Measurements from ENCODE around the gene TUBB. TPM values are rescaled to one million over a fixed set of nuclear protein-coding genes. Genes with fewer than 3 reads are reported as not detected.
A peak's percentile ranks its signal among the peaks of the same experiment; 100 is the strongest.

The TUBB gene
- total RNA-seq, 1 experiment from 2014 or later: 853 TPM

DNA sequence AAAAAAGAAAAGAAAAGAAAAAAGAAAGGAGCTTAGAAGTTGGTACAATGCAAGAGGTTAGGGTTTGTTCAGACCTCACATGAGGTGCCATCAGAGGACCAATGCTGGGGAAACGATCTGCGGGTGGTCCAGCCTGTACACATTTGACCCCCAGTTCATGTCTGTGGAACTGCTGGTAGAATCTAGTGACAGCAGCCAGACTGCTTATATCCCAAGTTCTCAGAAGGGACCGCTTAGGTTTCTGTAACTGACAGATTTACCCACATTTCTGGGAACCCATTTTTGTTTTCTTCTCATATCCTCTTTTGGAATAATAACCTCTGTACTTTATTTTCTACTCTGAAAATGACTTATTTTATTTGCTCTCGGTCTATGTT, 38.4 kb upstream of the TUBB start:
- ChIA-PET POLR2A (interaction anchor here (0.6 to 1.0 kb wide), 3 partner anchors 10 to 51 kb away, joined by 3 to 10 read pairs (median 5); no protein-coding TSS in a partner anchor), CTCF (interaction anchor here (0.6 to 1.3 kb wide), 3 partner anchors 20 to 49 kb away, joined by 3 to 4 read pairs (median 3); no protein-coding TSS in a partner anchor)
- no peaks in the 10 kb centered on the region for H3K36me3 ChIP-seq (ENCODE audit: control insufficient read depth, insufficient read depth, low read length)
- DNase-seq (ENCODE audit: low read depth, low spot score) (no peak), ATAC-seq (no peak)
- no peak for TF ChIP-seq POLR2AphosphoS5 (IDR thresholded peaks at IDR 0.05; ENCODE audit: low read depth, low read length)
- no peak for TF ChIP-seq TCF7L2 (IDR thresholded peaks at IDR 0.05; ENCODE audit: low read depth, low read length)
- no peak for TF ChIP-seq SIN3A (IDR thresholded peaks at IDR 0.05; ENCODE audit: borderline replicate concordance, insufficient read depth, low read depth, low read length)
- TF ChIP-seq, protein P1, sequence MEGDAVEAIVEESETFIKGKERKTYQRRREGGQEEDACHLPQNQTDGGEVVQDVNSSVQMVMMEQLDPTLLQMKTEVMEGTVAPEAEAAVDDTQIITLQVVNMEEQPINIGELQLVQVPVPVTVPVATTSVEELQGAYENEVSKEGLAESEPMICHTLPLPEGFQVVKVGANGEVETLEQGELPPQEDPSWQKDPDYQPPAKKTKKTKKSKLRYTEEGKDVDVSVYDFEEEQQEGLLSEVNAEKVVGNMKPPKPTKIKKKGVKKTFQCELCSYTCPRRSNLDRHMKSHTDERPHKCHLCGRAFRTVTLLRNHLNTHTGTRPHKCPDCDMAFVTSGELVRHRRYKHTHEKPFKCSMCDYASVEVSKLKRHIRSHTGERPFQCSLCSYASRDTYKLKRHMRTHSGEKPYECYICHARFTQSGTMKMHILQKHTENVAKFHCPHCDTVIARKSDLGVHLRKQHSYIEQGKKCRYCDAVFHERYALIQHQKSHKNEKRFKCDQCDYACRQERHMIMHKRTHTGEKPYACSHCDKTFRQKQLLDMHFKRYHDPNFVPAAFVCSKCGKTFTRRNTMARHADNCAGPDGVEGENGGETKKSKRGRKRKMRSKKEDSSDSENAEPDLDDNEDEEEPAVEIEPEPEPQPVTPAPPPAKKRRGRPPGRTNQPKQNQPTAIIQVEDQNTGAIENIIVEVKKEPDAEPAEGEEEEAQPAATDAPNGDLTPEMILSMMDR (IDR thresholded peaks at IDR 0.05): no peak
- TF ChIP-seq, protein P2, sequence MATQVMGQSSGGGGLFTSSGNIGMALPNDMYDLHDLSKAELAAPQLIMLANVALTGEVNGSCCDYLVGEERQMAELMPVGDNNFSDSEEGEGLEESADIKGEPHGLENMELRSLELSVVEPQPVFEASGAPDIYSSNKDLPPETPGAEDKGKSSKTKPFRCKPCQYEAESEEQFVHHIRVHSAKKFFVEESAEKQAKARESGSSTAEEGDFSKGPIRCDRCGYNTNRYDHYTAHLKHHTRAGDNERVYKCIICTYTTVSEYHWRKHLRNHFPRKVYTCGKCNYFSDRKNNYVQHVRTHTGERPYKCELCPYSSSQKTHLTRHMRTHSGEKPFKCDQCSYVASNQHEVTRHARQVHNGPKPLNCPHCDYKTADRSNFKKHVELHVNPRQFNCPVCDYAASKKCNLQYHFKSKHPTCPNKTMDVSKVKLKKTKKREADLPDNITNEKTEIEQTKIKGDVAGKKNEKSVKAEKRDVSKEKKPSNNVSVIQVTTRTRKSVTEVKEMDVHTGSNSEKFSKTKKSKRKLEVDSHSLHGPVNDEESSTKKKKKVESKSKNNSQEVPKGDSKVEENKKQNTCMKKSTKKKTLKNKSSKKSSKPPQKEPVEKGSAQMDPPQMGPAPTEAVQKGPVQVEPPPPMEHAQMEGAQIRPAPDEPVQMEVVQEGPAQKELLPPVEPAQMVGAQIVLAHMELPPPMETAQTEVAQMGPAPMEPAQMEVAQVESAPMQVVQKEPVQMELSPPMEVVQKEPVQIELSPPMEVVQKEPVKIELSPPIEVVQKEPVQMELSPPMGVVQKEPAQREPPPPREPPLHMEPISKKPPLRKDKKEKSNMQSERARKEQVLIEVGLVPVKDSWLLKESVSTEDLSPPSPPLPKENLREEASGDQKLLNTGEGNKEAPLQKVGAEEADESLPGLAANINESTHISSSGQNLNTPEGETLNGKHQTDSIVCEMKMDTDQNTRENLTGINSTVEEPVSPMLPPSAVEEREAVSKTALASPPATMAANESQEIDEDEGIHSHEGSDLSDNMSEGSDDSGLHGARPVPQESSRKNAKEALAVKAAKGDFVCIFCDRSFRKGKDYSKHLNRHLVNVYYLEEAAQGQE (IDR thresholded peaks at IDR 0.05; ENCODE audit: insufficient read depth in 1 of 2, low read depth in 2 of 2, low read length in 1 of 2): no peak
- peak overlapping the region; percentile 85 to 96 for H3K4me3 ChIP-seq (ENCODE audit: low read depth in 2 of 2, low read length in 2 of 2)
- peak overlapping the region; percentile 96 for H3K27ac ChIP-seq (ENCODE audit: low read length)
- no peaks in the 10 kb centered on the region for H3K9me3 ChIP-seq (ENCODE audit: control insufficient read depth, insufficient read depth, low read depth, low read length)
- in situ Hi-C loops (cut with HindIII; ENCODE audit: low pct_unique_long_range_greater_than_20kb, low sequenced_read_pairs) (no loop called here), intact Hi-C loops (cut with micrococcal nuclease; ENCODE audit: unreplicated experiment) (loop anchor here (1.0 to 5.0 kb wide), 3 partner anchors 41 to 406 kb away; no protein-coding TSS in a partner anchor)
- no TSS peak for BruUV-seq (replicated peaks)
- no peaks in the 10 kb centered on the region for H3K27me3 ChIP-seq (ENCODE audit: control insufficient read depth, insufficient read depth, low read length)
- peaks cover 30% of the 10 kb centered on the region for H3K4me1 ChIP-seq (ENCODE audit: control insufficient read depth, insufficient read depth, low read length)

DNA sequence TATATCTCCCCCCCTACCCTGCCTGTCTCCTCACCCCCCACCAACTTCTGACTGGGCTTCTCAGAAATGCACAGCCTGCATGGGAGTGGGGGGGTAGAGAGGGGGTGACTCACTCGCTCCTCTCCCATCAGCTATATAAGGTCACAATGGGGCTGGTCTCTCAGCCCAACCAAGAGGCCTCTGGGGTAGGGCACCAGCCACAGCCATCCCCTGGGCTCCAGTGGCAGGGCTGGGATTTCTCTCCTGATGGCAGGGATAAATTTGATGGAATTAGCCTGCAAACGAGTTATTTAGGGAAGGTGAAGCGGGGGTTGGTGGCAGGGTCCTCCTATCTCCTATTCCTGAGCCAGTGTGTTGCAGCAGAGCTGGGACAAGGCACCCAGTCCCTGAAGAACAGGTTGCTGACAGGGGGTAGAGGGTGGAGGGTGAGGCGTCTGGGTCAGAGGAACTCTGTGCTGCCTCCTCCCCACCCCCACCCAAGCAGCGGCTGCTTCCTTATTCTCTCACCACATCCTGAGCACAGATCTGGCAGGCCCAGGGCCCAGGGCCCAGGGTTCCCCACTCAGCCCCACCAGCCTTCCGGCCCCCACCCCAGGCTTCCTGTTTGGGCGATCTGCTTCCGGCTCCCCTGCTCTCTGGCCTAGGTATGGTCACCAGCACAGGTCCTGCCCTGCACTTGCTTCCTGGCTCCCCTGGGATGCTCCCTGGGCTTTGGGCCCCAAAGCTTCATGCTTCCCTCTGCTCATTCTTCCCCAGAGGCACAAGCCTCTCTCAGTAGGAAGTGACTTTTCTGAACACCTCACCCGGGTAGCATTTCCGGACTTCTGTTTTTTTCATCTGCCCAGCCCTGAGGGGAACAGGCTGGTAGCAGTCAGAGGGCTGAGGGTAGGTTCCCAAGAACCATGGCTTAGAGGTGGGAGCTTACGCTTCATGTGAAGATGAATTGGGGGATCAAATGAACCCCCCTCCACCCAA, 37.7 kb upstream of the TUBB start:
- Histone ChIP-seq H3K4me3 (ENCODE audit: low read depth in 2 of 2, low read length in 2 of 2) (peak overlapping the region; percentile 85 to 96), H3K4me1 (ENCODE audit: control insufficient read depth, insufficient read depth, low read length) (peaks cover 30% of the 10 kb centered on the region), H3K9me3 (ENCODE audit: control insufficient read depth, insufficient read depth, low read depth, low read length) (no peaks in the 10 kb centered on the region), H3K27me3 (ENCODE audit: control insufficient read depth, insufficient read depth, low read length) (no peaks in the 10 kb centered on the region), H3K27ac (ENCODE audit: low read length) (peak overlapping the region; percentile 96), H3K36me3 (ENCODE audit: control insufficient read depth, insufficient read depth, low read length) (no peaks in the 10 kb centered on the region)
- TF ChIP-seq POLR2AphosphoS5 (IDR thresholded peaks at IDR 0.05; ENCODE audit: low read depth, low read length) (peak; percentile 49; the same call in 1 of the 2 replicates), TCF7L2 (IDR thresholded peaks at IDR 0.05; ENCODE audit: low read depth, low read length) (no peak)
- intact Hi-C loops (cut with micrococcal nuclease; ENCODE audit: unreplicated experiment) (loop anchor here (5.0 kb wide), 1 partner anchor 405 kb away; no protein-coding TSS in a partner anchor), in situ Hi-C loops (cut with HindIII; ENCODE audit: low pct_unique_long_range_greater_than_20kb, low sequenced_read_pairs) (no loop called here)
- ChIA-PET POLR2A (interaction anchor here (1.0 kb wide), 1 partner anchor 23 kb away, joined by 10 read pairs; no protein-coding TSS in a partner anchor), CTCF (interaction anchor here (0.6 to 1.0 kb wide), 2 partner anchors 19 to 46 kb away, joined by 3 to 4 read pairs; no protein-coding TSS in a partner anchor)
- DNase-seq (ENCODE audit: low read depth, low spot score) (peak; percentile 52), ATAC-seq (peak; percentile 40)
- BruUV-seq (replicated peaks): no TSS peak

Data from Panc1 (cell line).